SHP77 (cell line): Measurements from ENCODE around the gene DYNC1LI1.

Experiments used
- DNase-seq, 2 experiments: peaks; one replicate each; lab custom pipeline; 2025; lab: John Stamatoyannopoulos, UW

The DYNC1LI1 gene

GRCh38 chr3:32492684-32493436 lies 77.8 kb downstream of the DYNC1LI1 start:
- no peak for DNase-seq

- no peak for DNase-seq
Observed at GRCh38 chr3:32488474-32489008, 82.1 kb downstream of the DYNC1LI1 start.

GRCh38 chr3:32487781-32488473 lies 82.7 kb downstream of the DYNC1LI1 start:
- no peak for DNase-seq

- DNase-seq, result no peak
Observed at GRCh38 chr3:32484436-32484835, 86.2 kb downstream of the DYNC1LI1 start.

DNA sequence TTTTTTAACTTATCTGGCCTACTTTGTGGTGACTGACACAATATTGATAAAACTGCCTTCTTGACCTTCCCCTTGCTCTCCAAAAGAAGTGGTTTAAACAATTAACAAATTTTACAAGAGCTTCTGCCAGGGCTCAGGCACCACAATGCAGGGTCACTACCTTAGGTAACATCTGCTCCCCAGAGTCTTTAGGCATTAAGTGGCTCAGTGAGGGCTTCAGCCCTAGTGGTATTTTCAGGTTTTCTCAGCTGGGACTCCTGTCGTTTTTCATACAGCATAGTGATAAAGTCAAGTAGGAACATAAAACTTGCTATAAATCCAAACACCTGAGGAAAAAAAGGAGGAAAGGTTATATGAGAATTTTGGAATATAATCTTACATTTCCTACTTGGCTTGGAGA lies 86.9 kb downstream of the DYNC1LI1 start:
- no peak for DNase-seq

- DNase-seq, result no peak
Observed at GRCh38 chr3:32482693-32483092, 88.0 kb downstream of the DYNC1LI1 start.

DNA sequence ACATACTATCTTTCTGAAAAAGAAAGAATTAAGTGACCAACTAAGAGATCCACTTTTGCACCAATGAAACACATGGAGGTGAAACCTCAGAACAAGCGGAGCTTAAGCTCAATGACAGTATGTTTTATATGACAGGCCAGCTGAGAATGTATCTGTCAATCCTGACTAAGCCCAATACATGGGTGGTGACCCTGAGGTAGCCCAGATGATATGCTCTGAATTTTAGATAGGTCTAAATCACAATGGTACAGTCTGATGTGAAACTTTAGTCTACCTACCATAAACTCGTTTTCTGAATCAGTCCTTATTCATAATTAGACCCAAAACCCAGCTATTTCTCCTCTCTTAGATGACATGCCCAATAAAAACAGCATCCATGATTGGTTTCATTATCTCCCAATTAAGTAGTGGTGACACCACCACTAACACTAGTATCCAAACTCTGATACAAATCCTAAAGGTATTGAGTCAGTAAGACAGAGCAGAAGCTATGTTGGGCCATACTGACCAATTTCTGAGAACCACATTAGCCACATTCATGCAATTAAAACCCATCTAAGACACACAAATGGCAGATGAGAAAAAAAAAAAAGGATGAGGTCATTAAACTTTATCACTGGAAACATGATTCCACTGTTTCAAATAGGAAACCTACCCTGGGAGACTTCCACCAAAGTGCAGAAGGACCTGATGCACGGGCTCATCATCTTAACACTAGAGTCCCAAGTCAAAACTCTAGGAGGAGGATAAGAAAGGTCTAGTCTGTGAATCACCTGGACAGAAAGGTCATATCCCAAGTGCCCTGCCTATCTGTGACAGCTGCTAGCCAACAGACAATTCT lies 88.6 kb downstream of the DYNC1LI1 start:
- no peak for DNase-seq

DNA sequence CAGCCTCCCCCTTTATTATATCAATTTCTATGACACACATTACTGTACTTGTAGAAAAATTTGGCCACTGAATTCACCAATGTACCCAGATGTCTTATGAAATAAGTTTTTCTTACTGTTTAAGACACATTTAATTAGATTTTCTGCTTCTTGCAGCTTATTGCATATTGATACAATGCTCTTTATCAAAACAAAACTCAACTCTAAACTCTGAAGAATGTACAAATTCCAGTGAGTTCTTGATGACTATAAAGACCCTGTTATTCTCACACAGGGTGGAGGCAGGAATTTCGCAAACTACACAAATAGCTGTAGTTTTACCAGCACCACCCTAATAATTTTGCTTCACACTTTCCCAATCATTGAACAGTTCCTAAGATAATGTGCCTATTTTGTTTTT lies 90.1 kb downstream of the DYNC1LI1 start:
- no peak for DNase-seq
